ENCODE measurements around the gene UBTD2. TPM values are rescaled to one million over a fixed set of nuclear protein-coding genes. Genes with fewer than 3 reads are reported as not detected.
A peak's percentile ranks its signal among the peaks of the same experiment; 100 is the strongest.

The UBTD2 gene
- total RNA-seq, 1 experiment from 2014 or later, result 42.6 TPM

GRCh38 chr5:172172912-172173563 lies 110.5 kb downstream of the UBTD2 start:
- no CpG with 5 or more reads among the region's 12 CpGs for WGBS (ENCODE audit: extremely low coverage, insufficient read length, low lambda C conversion rate)
- Histone ChIP-seq H3K4ac (ENCODE audit: low read depth, low read length) (no peak overlapping the region), H3K27me3 (ENCODE audit: insufficient read depth, low read length) (no peaks in the 10 kb centered on the region), H3K4me2 (ENCODE audit: insufficient read depth, insufficient read length, low read length) (no peak overlapping the region), H3K27ac (ENCODE audit: insufficient read length, low read depth, low read length) (no peak overlapping the region), H2BK120ac (ENCODE audit: low read depth, low read length, poor library complexity, severe bottlenecking) (no peak overlapping the region), H2AFZ (ENCODE audit: low read length) (no peak overlapping the region), H3T11ph (ENCODE audit: low read length) (no peak overlapping the region), H3K79me1 (ENCODE audit: insufficient read depth, low read depth, low read length, poor library complexity, severe bottlenecking) (no peaks in the 10 kb centered on the region), H3K56ac (ENCODE audit: insufficient read length, low read depth, low read length) (no peak overlapping the region), H4K91ac (ENCODE audit: insufficient read length, low read depth, low read length) (no peak overlapping the region), H4K5ac (ENCODE audit: insufficient read length, low read depth, low read length) (no peak overlapping the region), H2AK5ac (ENCODE audit: insufficient read length, low read length) (no peak overlapping the region), H3K79me2 (ENCODE audit: insufficient read depth, low read length) (no peaks in the 10 kb centered on the region), H3K9me3 (ENCODE audit: control insufficient read depth, low read depth, low read length) (no peaks in the 10 kb centered on the region), H2BK20ac (ENCODE audit: low read depth, low read length, poor library complexity, severe bottlenecking) (no peak overlapping the region), H4K20me1 (ENCODE audit: control insufficient read depth, insufficient read depth, insufficient read length) (peaks cover 2% of the 10 kb centered on the region), H3K23ac (ENCODE audit: insufficient read length, low read depth, low read length) (no peak overlapping the region), H3K23me2 (ENCODE audit: insufficient read length, low read depth, low read length, poor library complexity, severe bottlenecking) (no peaks in the 10 kb centered on the region), H2BK5ac (ENCODE audit: insufficient read length, low read length) (no peak overlapping the region), H3K4me1 (ENCODE audit: insufficient read depth, low read length) (no peaks in the 10 kb centered on the region), H4K8ac (replicated peaks; ENCODE audit: insufficient read length, low read depth, low read length) (no peak overlapping the region), H3K9ac (ENCODE audit: extremely low read depth, insufficient read length, low read length) (no peak overlapping the region), H3K14ac (ENCODE audit: insufficient read depth, low read length) (no peak overlapping the region), H3K18ac (ENCODE audit: insufficient read length, low read depth, low read length) (no peak overlapping the region), H2BK12ac (ENCODE audit: insufficient read length, low read depth, low read length) (no peak overlapping the region), H2BK15ac (ENCODE audit: low read depth, low read length) (no peak overlapping the region)
- Mint-ChIP-seq H3K36me3 (ENCODE audit: insufficient read depth in 1 of 3, low read depth in 3 of 3) (no peaks in the 10 kb centered on the region; a peak in 3 of 7 replicates), H3K27ac (peak overlapping the region in 1 of 3 experiments; percentile 67; a peak in 2 of 7 replicates), H3K4me3 (peak overlapping the region in 1 of 2 experiments; percentile 34; a peak in 1 of 5 replicates), H3K4me1 (peaks cover 41% of the 10 kb centered on the region in 2 experiments), H3K27me3 (ENCODE audit: low read depth) (no peaks in the 10 kb centered on the region; the same call in 1 of the 2 replicates), H3K9me3 (no peaks in the 10 kb centered on the region)
- no peak for DNase-seq
- no peak for TF ChIP-seq CTCF (conservative IDR thresholded peaks at IDR 0.05)
